Astrocyte (in vitro differentiated cells and primary cell): ENCODE data around the gene CELF4. TPM values are rescaled to one million over a fixed set of nuclear protein-coding genes. Genes with fewer than 3 reads are reported as not detected.

Experiments used
- DNase-seq: peaks from one replicate; pipeline ENCODE4 v3.0.0-alpha.2; 2010; ENCODE audit warnings: low read depth
- FAIRE-seq: peaks from 2 replicates; lab custom pipeline; 2011; peaks lifted over from hg19 to GRCh38; lab: Jason Lieb, UNC
- H2AFZ ChIP-seq: 2 replicates; pipeline ENCODE4 v1.6.0; 2012; ENCODE audit warnings: low read depth, low read length, inconsistent platforms
- H3K27ac ChIP-seq: 2 replicates; pipeline ENCODE4 v1.5.1; 2011; ENCODE audit warnings: low read depth, low read length, inconsistent platforms
- H3K27me3 ChIP-seq: 2 replicates; pipeline ENCODE4 v1.6.0; 2011; ENCODE audit warnings: low read length, inconsistent platforms; ENCODE audit not compliant: insufficient read depth
- H3K36me3 ChIP-seq: 2 replicates; pipeline ENCODE4 v1.5.1; 2011; ENCODE audit warnings: low read length, inconsistent platforms; ENCODE audit not compliant: insufficient read depth
- H3K4me1 ChIP-seq: 2 replicates; pipeline ENCODE4 v1.5.1; 2011; ENCODE audit warnings: low read length, inconsistent platforms; ENCODE audit not compliant: insufficient read depth
- H3K4me2 ChIP-seq: 2 replicates; pipeline ENCODE4 v1.6.0; 2012; ENCODE audit warnings: low read length, inconsistent platforms
- H3K4me3 ChIP-seq: 2 replicates; pipeline ENCODE4 v1.5.1; 2011; ENCODE audit warnings: low read depth, mild to moderate bottlenecking, low read length, inconsistent platforms; ENCODE audit not compliant: insufficient read depth
- H3K79me2 ChIP-seq: 2 replicates; pipeline ENCODE4 v1.6.0; 2012; ENCODE audit warnings: mild to moderate bottlenecking, low read length, inconsistent platforms; ENCODE audit not compliant: insufficient read depth
- H3K9ac ChIP-seq: 2 replicates; pipeline ENCODE4 v1.6.0; 2012; ENCODE audit warnings: mild to moderate bottlenecking, low read length, inconsistent platforms
- H3K9me3 ChIP-seq: 2 replicates; pipeline ENCODE4 v1.5.1; 2012; ENCODE audit warnings: low read depth, mild to moderate bottlenecking, low read length, inconsistent platforms; ENCODE audit not compliant: insufficient read depth
- H4K20me1 ChIP-seq: 2 replicates; pipeline ENCODE4 v1.6.0; 2012; ENCODE audit warnings: low read length, inconsistent platforms; ENCODE audit not compliant: insufficient read depth
- H3K27ac Mint-ChIP-seq: one replicate; pipeline ENCODE4 v1.8.0; 2021; ENCODE audit warnings: mild to moderate bottlenecking, mixed read lengths; ENCODE audit not compliant: unreplicated experiment
- H3K27me3 Mint-ChIP-seq: one replicate; pipeline ENCODE4 v1.8.0; 2021; ENCODE audit warnings: low read depth, mixed read lengths; ENCODE audit not compliant: unreplicated experiment
- H3K36me3 Mint-ChIP-seq: one replicate; pipeline ENCODE4 v1.8.0; 2021; ENCODE audit warnings: low read depth, mixed read lengths; ENCODE audit not compliant: unreplicated experiment
- H3K4me1 Mint-ChIP-seq: one replicate; pipeline ENCODE4 v1.8.0; 2021; ENCODE audit warnings: low read depth, mixed read lengths; ENCODE audit not compliant: unreplicated experiment
- H3K4me3 Mint-ChIP-seq: one replicate; pipeline ENCODE4 v1.8.0; 2021; ENCODE audit warnings: mild to moderate bottlenecking, moderate library complexity, mixed read lengths; ENCODE audit not compliant: unreplicated experiment
- H3K9me3 Mint-ChIP-seq: one replicate; pipeline ENCODE4 v1.8.0; 2021; ENCODE audit warnings: mild to moderate bottlenecking, mixed read lengths; ENCODE audit not compliant: unreplicated experiment
- EZH2 ChIP-seq: IDR thresholded peaks from 2 replicates; pipeline ENCODE4 v1.6.1; 2012; ENCODE audit warnings: mild to moderate bottlenecking, low read length, inconsistent platforms; ENCODE audit not compliant: insufficient read depth
- total RNA-seq: library from RNA; stranded (reverse); gene quantifications from 2 replicates; pipeline ENCODE4 v1.2.1, GENCODE V29; 2021
- TF ChIP-seq, protein P1 (sequence below): IDR thresholded peaks from 2 replicates; pipeline ENCODE4 v1.5.1; 2011; ENCODE audit warnings: low read depth, mild to moderate bottlenecking, inconsistent platforms, low read length, moderate library complexity; ENCODE audit not compliant: insufficient read depth

The CELF4 gene
- total RNA-seq, 1 donor from 2014 or later: 0.16 TPM

- no peak overlapping the region for H3K27ac Mint-ChIP-seq
- H3K36me3 Mint-ChIP-seq: no peaks in the 10 kb centered on the region
- H2AFZ ChIP-seq: no peak overlapping the region
Observed at GRCh38 chr18:37422596-37422995, 143.0 kb downstream of the CELF4 start.

DNA sequence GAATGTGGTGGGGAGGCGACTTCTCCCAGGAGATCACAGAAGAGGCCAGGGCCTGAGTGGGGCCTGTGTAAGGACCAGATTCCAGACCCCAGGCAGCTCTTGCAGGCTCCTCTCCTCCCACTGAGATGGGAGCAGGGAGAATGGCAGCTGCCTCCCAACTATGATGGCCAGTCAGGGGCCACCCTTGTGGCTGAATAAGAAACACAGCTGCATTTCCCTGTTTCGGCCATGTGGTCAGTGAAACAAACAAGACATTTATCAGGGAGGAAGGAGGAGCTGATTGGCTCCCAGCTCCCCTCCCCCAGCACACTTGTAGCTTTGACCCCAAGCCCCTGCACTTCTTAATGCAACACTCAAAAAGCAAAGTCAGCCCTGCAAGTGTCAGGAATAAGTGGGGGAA is 143.5 kb downstream of the CELF4 start:
- H4K20me1 ChIP-seq: no peaks in the 10 kb centered on the region
- no peak overlapping the region for H2AFZ ChIP-seq
- H3K9me3 ChIP-seq: no peaks in the 10 kb centered on the region
- Mint-ChIP-seq H3K9me3 (peaks cover 4% of the 10 kb centered on the region), H3K36me3 (no peaks in the 10 kb centered on the region), H3K27me3 (peaks cover 14% of the 10 kb centered on the region), H3K4me3 (no peak overlapping the region), H3K27ac (no peak overlapping the region), H3K4me1 (peaks cover 36% of the 10 kb centered on the region)
- H3K4me3 ChIP-seq: no peak overlapping the region
- H3K27me3 ChIP-seq: no peaks in the 10 kb centered on the region
- H3K27ac ChIP-seq: no peak overlapping the region
- H3K4me2 ChIP-seq: no peak overlapping the region
- H3K9ac ChIP-seq: no peak overlapping the region
- TF ChIP-seq EZH2: no peak
- TF ChIP-seq, protein P1, sequence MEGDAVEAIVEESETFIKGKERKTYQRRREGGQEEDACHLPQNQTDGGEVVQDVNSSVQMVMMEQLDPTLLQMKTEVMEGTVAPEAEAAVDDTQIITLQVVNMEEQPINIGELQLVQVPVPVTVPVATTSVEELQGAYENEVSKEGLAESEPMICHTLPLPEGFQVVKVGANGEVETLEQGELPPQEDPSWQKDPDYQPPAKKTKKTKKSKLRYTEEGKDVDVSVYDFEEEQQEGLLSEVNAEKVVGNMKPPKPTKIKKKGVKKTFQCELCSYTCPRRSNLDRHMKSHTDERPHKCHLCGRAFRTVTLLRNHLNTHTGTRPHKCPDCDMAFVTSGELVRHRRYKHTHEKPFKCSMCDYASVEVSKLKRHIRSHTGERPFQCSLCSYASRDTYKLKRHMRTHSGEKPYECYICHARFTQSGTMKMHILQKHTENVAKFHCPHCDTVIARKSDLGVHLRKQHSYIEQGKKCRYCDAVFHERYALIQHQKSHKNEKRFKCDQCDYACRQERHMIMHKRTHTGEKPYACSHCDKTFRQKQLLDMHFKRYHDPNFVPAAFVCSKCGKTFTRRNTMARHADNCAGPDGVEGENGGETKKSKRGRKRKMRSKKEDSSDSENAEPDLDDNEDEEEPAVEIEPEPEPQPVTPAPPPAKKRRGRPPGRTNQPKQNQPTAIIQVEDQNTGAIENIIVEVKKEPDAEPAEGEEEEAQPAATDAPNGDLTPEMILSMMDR: no peak
- H3K79me2 ChIP-seq: no peaks in the 10 kb centered on the region
- H3K4me1 ChIP-seq: no peaks in the 10 kb centered on the region
- FAIRE-seq: no peak
- DNase-seq: no peak
- no peaks in the 10 kb centered on the region for H3K36me3 ChIP-seq

More at GRCh38 chr18:37422596-37422995, 143.0 kb downstream of the CELF4 start:
- FAIRE-seq (no peak), DNase-seq (no peak)
- Mint-ChIP-seq H3K9me3 (peaks cover 4% of the 10 kb centered on the region), H3K4me1 (peaks cover 36% of the 10 kb centered on the region), H3K4me3 (no peak overlapping the region), H3K27me3 (peaks cover 9% of the 10 kb centered on the region)
- no peaks in the 10 kb centered on the region for H3K27me3 ChIP-seq
- no peak overlapping the region for H3K9ac ChIP-seq
- no peaks in the 10 kb centered on the region for H3K4me1 ChIP-seq
- no peaks in the 10 kb centered on the region for H3K79me2 ChIP-seq
- no peak overlapping the region for H3K27ac ChIP-seq
- no peaks in the 10 kb centered on the region for H4K20me1 ChIP-seq
- H3K4me2 ChIP-seq: no peak overlapping the region
- H3K4me3 ChIP-seq: no peak overlapping the region
- no peaks in the 10 kb centered on the region for H3K36me3 ChIP-seq
- H3K9me3 ChIP-seq: no peaks in the 10 kb centered on the region
- TF ChIP-seq EZH2: no peak
- TF ChIP-seq, protein P1: no peak

DNA sequence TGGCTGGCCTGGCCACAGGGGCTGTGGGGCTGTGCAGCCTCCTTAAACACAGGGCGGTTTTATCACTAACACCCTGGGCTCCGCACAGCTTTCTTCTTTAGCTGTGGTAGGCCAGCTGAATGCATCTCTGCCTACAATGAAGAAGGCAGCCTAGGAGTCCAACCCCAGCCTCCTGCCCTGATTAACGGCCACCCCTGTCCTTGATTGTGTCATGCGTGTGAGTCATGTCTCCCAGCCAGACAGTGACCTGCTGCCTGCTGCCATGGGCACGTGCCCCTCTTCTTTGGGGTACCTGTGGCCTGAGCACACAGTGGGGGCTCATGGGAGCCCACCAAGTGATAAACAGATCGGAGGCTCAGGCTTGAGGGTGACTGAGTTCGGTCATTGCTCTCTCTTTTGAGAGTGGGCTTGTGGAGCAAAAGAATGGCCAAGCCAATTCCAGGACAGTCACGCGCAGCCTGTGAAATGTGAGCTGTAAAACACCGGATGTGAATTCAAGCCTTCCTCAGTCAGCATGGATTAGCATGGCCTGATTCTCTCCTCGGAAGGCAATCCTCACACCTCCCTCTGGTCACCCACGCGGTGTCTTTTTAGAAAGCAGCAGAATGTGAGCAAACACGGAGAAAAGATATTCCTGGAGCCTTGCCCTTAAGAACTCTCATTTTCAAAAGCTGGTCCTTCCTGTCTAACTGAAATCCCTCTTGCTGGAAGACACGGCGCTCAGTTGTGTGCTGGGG is 144.1 kb downstream of the CELF4 start:
- no peak overlapping the region for H3K4me2 ChIP-seq
- H3K27me3 Mint-ChIP-seq: peaks cover 18% of the 10 kb centered on the region
- no peaks in the 10 kb centered on the region for H3K36me3 Mint-ChIP-seq
- H2AFZ ChIP-seq: no peak overlapping the region
- H3K4me1 Mint-ChIP-seq: peaks cover 36% of the 10 kb centered on the region
- H3K79me2 ChIP-seq: no peaks in the 10 kb centered on the region
- H4K20me1 ChIP-seq: no peaks in the 10 kb centered on the region
- no peak overlapping the region for H3K27ac ChIP-seq
- no peaks in the 10 kb centered on the region for H3K4me1 ChIP-seq
- no peak overlapping the region for H3K4me3 ChIP-seq
- H3K36me3 ChIP-seq: no peaks in the 10 kb centered on the region
- no peak for FAIRE-seq
- no peaks in the 10 kb centered on the region for H3K9me3 ChIP-seq
- DNase-seq: no peak
- peaks cover 4% of the 10 kb centered on the region for H3K9me3 Mint-ChIP-seq
- peak overlapping the region; percentile 72 for H3K27ac Mint-ChIP-seq
- H3K4me3 Mint-ChIP-seq: no peak overlapping the region
- no peaks in the 10 kb centered on the region for H3K27me3 ChIP-seq
- TF ChIP-seq EZH2: no peak
- TF ChIP-seq, protein P1: no peak
- no peak overlapping the region for H3K9ac ChIP-seq
